ENCODE data around the gene ATG2B. TPM values are rescaled to one million over a fixed set of nuclear protein-coding genes. Genes with fewer than 3 reads are reported as not detected.

Gene ATG2B
- total RNA-seq, 2 experiments from 2014 or later: 15.7 to 23.7 TPM

GRCh38 chr14:96280104-96280503 is 83.0 kb downstream of the ATG2B start:
- ChIA-PET CTCF (ENCODE audit: unreplicated experiment) (no interaction called here), POLR2A (no interaction called here)
- no TSS peak for BruUV-seq (replicated peaks)
- no peaks in the 10 kb centered on the region for H4K20me1 ChIP-seq (ENCODE audit: insufficient read depth, low read length)
- no peaks in the 10 kb centered on the region for H3K9me2 ChIP-seq (ENCODE audit: insufficient read depth, low read length)
- no peak overlapping the region for H3K27ac ChIP-seq (ENCODE audit: low read depth, low read length, poor library complexity, severe bottlenecking)
- no peak overlapping the region for H3K4me2 ChIP-seq (ENCODE audit: low read length)
- TF ChIP-seq CTCF (conservative IDR thresholded peaks at IDR 0.05; ENCODE audit: low read length): no peak
- no peak for TF ChIP-seq EZH2phosphoT487 (IDR thresholded peaks at IDR 0.05; ENCODE audit: borderline replicate concordance, low read depth, low read length)
- no peaks in the 10 kb centered on the region for H3K36me3 ChIP-seq (ENCODE audit: insufficient read depth, low read length)
- no peak for DNase-seq (ENCODE audit: low spot score)
- no peak overlapping the region for H3K4me3 ChIP-seq (ENCODE audit: low read depth, low read length, poor library complexity, severe bottlenecking)
- H3K4me1 ChIP-seq (ENCODE audit: insufficient read depth, low read length, poor library complexity, severe bottlenecking): no peaks in the 10 kb centered on the region
- intact Hi-C loops (cut with micrococcal nuclease; ENCODE audit: unreplicated experiment): no loop called here
- H2AFZ ChIP-seq (ENCODE audit: low read length): no peak overlapping the region
- peaks cover 6% of the 10 kb centered on the region; the same call in 1 of the 2 replicates for H3K9me3 ChIP-seq (ENCODE audit: low read length)
- no peaks in the 10 kb centered on the region for H3K79me2 ChIP-seq (ENCODE audit: insufficient read depth, low read depth, low read length)

DNA sequence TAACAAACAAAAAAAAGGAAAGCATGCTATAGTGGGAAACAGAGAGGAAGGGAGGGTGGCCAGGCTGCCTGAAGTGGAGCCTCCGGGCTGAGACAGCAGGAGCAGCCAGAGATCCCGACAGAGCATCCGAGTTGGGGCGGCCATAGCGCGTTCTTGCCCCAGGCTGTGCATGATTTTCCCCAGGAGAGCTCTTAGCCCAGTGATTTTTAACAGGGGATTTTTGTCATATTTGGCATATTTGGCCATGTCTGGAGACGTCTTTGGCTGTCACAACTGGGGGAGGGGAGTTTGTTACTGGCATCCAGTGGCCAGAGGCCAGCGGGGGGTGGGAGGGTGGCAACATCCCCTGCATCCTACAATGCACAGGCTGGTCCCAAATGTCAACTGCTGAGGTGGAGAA is 83.6 kb downstream of the ATG2B start:
- H3K4me1 ChIP-seq (ENCODE audit: insufficient read depth, low read length, poor library complexity, severe bottlenecking): no peaks in the 10 kb centered on the region
- H3K9me2 ChIP-seq (ENCODE audit: insufficient read depth, low read length): no peaks in the 10 kb centered on the region
- H3K9me3 ChIP-seq (ENCODE audit: low read length): peaks cover 6% of the 10 kb centered on the region; the same call in 1 of the 2 replicates
- intact Hi-C loops (cut with micrococcal nuclease; ENCODE audit: unreplicated experiment): loop anchor here (5.0 to 10.0 kb wide), 3 partner anchors 222 to 715 kb away; no protein-coding TSS in a partner anchor
- H3K27ac ChIP-seq (ENCODE audit: low read depth, low read length, poor library complexity, severe bottlenecking): no peak overlapping the region
- TF ChIP-seq EZH2phosphoT487 (IDR thresholded peaks at IDR 0.05; ENCODE audit: borderline replicate concordance, low read depth, low read length) (no peak), CTCF (conservative IDR thresholded peaks at IDR 0.05; ENCODE audit: low read length) (no peak)
- H3K79me2 ChIP-seq (ENCODE audit: insufficient read depth, low read depth, low read length): no peaks in the 10 kb centered on the region
- DNase-seq (ENCODE audit: low spot score): no peak
- POLR2A ChIA-PET: no interaction called here
- BruUV-seq (replicated peaks): no TSS peak
- no peak overlapping the region for H3K4me3 ChIP-seq (ENCODE audit: low read depth, low read length, poor library complexity, severe bottlenecking)
- CTCF ChIA-PET (ENCODE audit: unreplicated experiment): no interaction called here
- H3K36me3 ChIP-seq (ENCODE audit: insufficient read depth, low read length): no peaks in the 10 kb centered on the region
- H4K20me1 ChIP-seq (ENCODE audit: insufficient read depth, low read length): no peaks in the 10 kb centered on the region
- no peak overlapping the region for H3K4me2 ChIP-seq (ENCODE audit: low read length)
- no peak overlapping the region for H2AFZ ChIP-seq (ENCODE audit: low read length)

DNA sequence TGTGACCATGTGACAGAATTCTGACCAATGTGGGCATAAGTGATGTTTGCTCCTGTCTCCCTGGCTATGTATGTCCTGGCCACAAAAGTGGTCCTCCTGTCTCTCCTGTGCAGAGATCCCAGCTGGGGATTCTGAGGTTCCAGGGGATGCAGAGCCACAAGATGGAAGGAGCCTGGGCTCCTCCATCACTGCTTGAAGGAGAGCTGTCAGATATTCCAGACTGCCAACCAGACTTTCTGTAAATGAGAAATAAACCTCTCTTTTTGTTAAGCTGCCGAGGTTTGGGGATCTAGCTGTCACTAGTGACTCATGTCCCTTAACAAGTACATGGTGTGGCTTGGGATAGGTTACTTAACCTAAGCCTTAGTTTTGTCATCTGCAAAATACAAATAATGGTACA is 85.3 kb downstream of the ATG2B start:
- TF ChIP-seq CTCF (conservative IDR thresholded peaks at IDR 0.05; ENCODE audit: low read length) (no peak), EZH2phosphoT487 (IDR thresholded peaks at IDR 0.05; ENCODE audit: borderline replicate concordance, low read depth, low read length) (no peak)
- Histone ChIP-seq H3K4me2 (ENCODE audit: low read length) (no peak overlapping the region), H3K36me3 (ENCODE audit: insufficient read depth, low read length) (no peaks in the 10 kb centered on the region), H2AFZ (ENCODE audit: low read length) (no peak overlapping the region), H3K27ac (ENCODE audit: low read depth, low read length, poor library complexity, severe bottlenecking) (no peak overlapping the region), H4K20me1 (ENCODE audit: insufficient read depth, low read length) (no peaks in the 10 kb centered on the region), H3K4me1 (ENCODE audit: insufficient read depth, low read length, poor library complexity, severe bottlenecking) (no peaks in the 10 kb centered on the region), H3K4me3 (ENCODE audit: low read depth, low read length, poor library complexity, severe bottlenecking) (no peak overlapping the region), H3K9me2 (ENCODE audit: insufficient read depth, low read length) (no peaks in the 10 kb centered on the region), H3K79me2 (ENCODE audit: insufficient read depth, low read depth, low read length) (no peaks in the 10 kb centered on the region), H3K9me3 (ENCODE audit: low read length) (peaks cover 6% of the 10 kb centered on the region; the same call in 1 of the 2 replicates)
- no peak for DNase-seq (ENCODE audit: low spot score)
- ChIA-PET POLR2A (no interaction called here), CTCF (ENCODE audit: unreplicated experiment) (no interaction called here)
- intact Hi-C loops (cut with micrococcal nuclease; ENCODE audit: unreplicated experiment): loop anchor here (5.0 to 10.0 kb wide), 3 partner anchors 221 to 713 kb away; no protein-coding TSS in a partner anchor
- no TSS peak for BruUV-seq (replicated peaks)

Measured in OCI-LY7 (cell line).